ENCODE results near the gene CDH4.

The CDH4 gene

DNA sequence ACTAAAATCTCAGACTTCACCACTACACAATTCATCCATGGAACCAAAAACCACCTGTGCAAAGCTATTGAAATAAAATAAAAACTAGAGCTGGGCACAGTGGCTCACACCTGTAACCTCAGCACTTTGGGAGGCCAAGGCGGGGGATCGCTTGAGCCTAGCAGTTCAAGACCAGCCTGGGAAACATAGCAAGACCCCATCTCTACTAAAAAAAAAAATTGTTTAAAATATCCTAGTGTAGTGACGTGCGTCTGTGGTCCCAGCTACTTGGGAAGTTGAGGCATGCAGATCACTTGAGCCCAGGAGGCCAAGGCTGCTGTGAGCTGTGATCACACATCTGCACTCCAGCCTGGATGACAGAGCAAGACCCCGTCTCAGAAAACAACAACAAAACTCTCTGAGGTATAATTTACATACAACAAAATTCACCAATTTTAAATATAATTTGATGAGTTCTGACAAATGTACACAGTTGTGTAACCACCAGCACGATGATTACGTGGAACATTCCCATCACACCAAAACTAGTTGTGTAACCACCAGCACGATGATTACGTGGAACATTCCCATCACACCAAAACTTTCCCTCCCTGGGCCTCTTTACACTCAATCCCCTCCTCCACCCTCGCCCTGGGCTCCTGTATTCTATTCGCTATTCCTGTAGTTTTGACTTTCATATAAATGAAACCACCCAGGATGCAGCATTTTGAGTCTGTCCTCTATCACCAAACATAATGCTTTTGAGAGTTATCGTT lies 706.1 kb downstream of the CDH4 start:
- H3K27ac Mint-ChIP-seq (ENCODE audit: low read depth) = no peak overlapping the region
- no peaks in the 10 kb centered on the region for H3K9me3 Mint-ChIP-seq
- no peaks in the 10 kb centered on the region for H3K4me1 Mint-ChIP-seq
- DNase-seq (ENCODE audit: low spot score in 2 of 2) (no peak), ATAC-seq (replicated peaks; ENCODE audit: extremely low read depth, poor library complexity, severe bottlenecking) (no peak)
- H3K36me3 Mint-ChIP-seq (ENCODE audit: insufficient read depth) = no peaks in the 10 kb centered on the region
- H3K4me3 Mint-ChIP-seq = no peak overlapping the region
- H3K27me3 Mint-ChIP-seq = peaks cover 13% of the 10 kb centered on the region

DNA sequence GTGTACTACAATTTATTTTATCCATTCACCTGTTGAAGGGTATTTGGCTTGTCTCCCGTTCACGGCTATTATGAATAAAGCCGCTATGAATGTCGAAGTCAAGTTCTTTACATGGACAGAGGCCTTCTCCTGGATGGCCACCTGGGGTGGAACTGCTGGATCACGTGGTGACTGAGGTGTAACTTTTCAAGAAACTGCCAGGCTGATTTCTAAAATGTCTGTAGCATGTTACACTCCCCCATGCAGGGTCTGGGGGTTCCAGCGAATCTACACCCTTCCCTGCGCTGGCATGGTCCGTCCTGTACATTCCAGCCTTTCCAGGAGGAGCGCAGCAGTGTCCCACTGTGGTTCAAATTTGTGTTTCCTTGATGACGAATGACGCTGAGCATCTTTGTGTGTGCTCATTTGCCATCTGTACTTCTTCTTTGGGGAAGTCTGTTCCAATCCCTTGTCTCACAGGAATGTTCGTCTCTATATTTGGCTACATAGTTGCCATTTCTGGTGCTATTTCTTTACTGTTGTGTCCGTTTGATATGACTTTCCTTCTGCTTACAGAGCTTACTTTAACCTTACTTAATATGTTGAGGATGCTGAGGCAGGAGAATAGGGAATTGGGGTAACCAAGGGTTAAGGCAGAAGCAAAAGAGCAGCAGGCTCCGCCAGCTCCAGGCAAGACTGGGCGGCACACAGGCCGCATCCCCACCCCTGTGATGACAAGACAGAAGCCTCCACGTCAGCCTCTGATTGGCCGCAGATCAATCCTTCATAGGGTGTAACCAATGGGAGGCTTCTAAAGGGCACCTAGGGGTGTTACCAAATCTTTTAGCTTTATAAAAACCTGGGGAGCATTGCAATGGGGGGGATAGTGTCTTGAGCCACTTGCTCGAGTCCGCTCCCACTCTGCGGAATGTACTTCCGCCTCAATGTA lies 707.0 kb downstream of the CDH4 start:
- Mint-ChIP-seq H3K27me3 (peaks cover 19% of the 10 kb centered on the region), H3K4me1 (no peaks in the 10 kb centered on the region), H3K9me3 (no peaks in the 10 kb centered on the region), H3K4me3 (no peak overlapping the region), H3K27ac (ENCODE audit: low read depth) (no peak overlapping the region), H3K36me3 (ENCODE audit: insufficient read depth) (no peaks in the 10 kb centered on the region)
- DNase-seq (ENCODE audit: low spot score in 2 of 2) (no peak), ATAC-seq (replicated peaks; ENCODE audit: extremely low read depth, poor library complexity, severe bottlenecking) (no peak)

DNA sequence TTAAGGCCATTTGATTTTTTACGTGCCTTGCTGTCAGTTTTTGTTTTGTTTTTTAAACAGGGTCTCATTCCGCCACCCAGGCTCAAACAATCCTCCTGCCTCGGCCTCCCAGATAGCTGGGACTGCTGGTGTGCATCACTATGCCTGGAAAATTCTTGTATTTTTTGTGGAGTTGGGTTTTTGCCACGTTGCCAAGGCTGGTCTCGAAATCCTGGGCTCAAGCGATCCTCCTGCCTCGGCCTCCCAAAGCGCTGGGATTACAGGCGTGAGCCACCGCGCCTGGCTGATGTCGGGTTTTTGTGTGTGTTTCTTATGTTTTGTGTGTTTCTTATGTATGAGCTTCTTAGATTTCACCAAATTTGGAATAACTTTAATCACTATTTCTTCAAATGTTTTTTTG lies 708.8 kb downstream of the CDH4 start:
- Mint-ChIP-seq H3K36me3 (ENCODE audit: insufficient read depth) (no peaks in the 10 kb centered on the region), H3K27me3 (peaks cover 6% of the 10 kb centered on the region), H3K27ac (ENCODE audit: low read depth) (no peak overlapping the region), H3K4me1 (no peaks in the 10 kb centered on the region), H3K4me3 (no peak overlapping the region), H3K9me3 (no peaks in the 10 kb centered on the region)
- no peak for ATAC-seq (replicated peaks; ENCODE audit: extremely low read depth, poor library complexity, severe bottlenecking)
- DNase-seq (ENCODE audit: low spot score in 2 of 2) = no peak

DNA sequence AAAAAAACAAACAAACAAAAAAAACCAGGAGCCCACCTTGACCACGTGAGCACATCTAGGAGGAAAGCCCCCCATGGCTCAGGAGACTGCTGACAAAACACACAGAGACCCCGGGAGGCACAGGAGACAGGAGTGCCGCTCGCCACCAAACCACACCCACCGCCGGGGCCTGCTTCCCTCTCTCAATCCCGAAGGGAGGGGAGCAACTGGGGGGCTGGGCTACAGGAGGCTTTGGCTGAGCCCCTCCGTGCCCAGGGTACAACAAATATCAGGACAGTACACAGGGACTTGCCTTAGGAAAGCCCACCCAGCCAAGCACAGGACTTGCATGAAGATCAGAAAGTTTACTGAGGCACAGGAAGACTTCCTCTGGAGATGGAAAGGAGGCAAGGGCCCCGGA lies 711.1 kb downstream of the CDH4 start:
- Mint-ChIP-seq H3K27ac (ENCODE audit: low read depth) (no peak overlapping the region), H3K4me1 (peaks cover 4% of the 10 kb centered on the region), H3K36me3 (ENCODE audit: insufficient read depth) (no peaks in the 10 kb centered on the region), H3K9me3 (no peaks in the 10 kb centered on the region), H3K4me3 (no peak overlapping the region), H3K27me3 (peaks cover 13% of the 10 kb centered on the region)
- ATAC-seq (replicated peaks; ENCODE audit: extremely low read depth, poor library complexity, severe bottlenecking) (no peak), DNase-seq (ENCODE audit: low spot score in 2 of 2) (no peak)

DNA sequence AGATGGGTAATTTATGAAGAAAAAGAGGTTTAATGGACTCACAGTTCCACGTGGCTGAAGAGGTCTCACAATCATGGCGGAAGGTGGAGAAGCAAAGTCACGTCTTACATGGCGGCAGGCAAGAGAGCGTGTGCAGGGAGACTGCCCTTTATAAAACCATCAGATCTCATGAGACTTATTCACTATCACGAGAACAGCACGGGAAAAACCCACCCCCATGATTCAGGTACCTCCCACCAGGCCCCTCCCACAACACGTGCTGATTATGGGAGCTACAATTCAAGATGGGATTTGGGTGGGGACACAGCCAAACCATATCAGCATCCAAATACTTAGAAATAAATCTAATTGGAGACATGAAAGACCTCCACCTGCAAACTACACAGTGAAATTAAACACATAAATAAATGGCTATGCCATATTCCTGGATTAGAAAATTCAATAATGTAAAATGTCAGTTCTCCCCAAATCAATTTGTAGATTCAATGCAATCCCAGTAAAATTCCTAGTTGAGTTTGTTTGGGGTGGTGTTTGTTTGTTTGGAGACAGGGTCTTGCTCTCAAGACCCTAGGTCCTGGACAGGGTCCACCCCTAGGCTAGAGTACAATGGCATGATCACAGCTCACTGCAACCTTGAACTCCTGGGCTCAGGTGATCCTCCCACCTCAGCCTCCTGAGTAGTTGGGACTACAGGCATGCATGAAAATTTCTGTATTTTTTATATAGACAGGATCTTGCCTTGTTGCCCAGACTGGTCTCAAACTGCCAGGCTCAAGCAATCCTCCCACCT lies 712.0 kb downstream of the CDH4 start:
- no peak overlapping the region for H3K27ac Mint-ChIP-seq (ENCODE audit: low read depth)
- H3K36me3 Mint-ChIP-seq (ENCODE audit: insufficient read depth) = no peaks in the 10 kb centered on the region
- no peak overlapping the region for H3K4me3 Mint-ChIP-seq
- H3K4me1 Mint-ChIP-seq = peaks cover 7% of the 10 kb centered on the region
- DNase-seq (ENCODE audit: low spot score in 2 of 2) (no peak), ATAC-seq (replicated peaks; ENCODE audit: extremely low read depth, poor library complexity, severe bottlenecking) (no peak)
- no peaks in the 10 kb centered on the region for H3K9me3 Mint-ChIP-seq
- H3K27me3 Mint-ChIP-seq = peaks cover 13% of the 10 kb centered on the region

DNA sequence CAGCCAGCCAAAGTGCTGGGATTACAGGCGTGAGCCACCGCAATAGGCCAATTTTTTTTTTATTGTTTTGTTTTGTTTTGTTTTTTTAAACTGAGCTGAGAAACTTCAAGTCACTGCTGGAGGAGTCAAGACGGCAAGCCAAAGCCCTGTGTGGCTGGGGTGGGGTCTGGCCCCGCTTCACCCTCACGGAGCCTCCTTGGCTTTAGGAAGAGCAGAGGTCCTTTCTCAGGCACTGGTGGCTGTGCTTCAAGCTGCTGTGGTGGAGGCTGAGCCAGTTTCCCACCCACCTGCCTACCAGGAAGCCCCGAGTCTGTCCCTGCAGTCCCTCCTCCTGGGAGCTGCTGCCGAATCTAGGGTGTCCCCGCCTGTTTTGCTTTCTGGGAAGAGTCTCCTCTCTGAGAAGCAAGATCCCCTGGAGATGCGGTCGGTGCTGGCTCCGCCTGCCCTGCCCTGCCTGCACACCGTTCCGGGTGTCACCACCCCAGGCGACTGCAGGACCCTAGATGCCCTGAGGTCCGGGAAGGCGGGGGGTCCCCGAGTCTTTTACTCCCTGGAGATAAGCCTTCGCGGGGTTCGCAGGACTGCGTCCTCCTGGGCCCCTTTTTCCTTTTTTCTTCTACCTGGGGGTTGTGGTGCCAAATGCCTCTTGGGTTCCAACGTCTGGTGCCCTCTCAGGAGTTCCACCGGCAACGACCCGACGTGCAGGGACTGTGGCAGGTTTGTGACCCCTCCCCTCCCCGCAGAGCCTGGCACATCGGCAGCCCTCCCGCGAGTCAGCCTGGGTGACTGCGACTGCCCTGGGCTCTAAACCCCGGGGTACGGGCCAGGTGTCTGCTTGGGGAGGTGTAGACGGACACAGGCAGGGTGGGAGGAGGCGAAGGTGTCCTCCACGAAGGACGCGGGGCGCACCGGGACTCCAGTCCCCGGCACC lies 712.9 kb downstream of the CDH4 start:
- H3K27me3 Mint-ChIP-seq = peaks cover 13% of the 10 kb centered on the region
- no peak for ATAC-seq (replicated peaks; ENCODE audit: extremely low read depth, poor library complexity, severe bottlenecking)
- H3K4me3 Mint-ChIP-seq = no peak overlapping the region
- H3K9me3 Mint-ChIP-seq = no peaks in the 10 kb centered on the region
- no peak overlapping the region for H3K27ac Mint-ChIP-seq (ENCODE audit: low read depth)
- H3K4me1 Mint-ChIP-seq = peaks cover 7% of the 10 kb centered on the region
- no peak for DNase-seq (ENCODE audit: low spot score in 2 of 2)
- no peaks in the 10 kb centered on the region for H3K36me3 Mint-ChIP-seq (ENCODE audit: insufficient read depth)

DNA sequence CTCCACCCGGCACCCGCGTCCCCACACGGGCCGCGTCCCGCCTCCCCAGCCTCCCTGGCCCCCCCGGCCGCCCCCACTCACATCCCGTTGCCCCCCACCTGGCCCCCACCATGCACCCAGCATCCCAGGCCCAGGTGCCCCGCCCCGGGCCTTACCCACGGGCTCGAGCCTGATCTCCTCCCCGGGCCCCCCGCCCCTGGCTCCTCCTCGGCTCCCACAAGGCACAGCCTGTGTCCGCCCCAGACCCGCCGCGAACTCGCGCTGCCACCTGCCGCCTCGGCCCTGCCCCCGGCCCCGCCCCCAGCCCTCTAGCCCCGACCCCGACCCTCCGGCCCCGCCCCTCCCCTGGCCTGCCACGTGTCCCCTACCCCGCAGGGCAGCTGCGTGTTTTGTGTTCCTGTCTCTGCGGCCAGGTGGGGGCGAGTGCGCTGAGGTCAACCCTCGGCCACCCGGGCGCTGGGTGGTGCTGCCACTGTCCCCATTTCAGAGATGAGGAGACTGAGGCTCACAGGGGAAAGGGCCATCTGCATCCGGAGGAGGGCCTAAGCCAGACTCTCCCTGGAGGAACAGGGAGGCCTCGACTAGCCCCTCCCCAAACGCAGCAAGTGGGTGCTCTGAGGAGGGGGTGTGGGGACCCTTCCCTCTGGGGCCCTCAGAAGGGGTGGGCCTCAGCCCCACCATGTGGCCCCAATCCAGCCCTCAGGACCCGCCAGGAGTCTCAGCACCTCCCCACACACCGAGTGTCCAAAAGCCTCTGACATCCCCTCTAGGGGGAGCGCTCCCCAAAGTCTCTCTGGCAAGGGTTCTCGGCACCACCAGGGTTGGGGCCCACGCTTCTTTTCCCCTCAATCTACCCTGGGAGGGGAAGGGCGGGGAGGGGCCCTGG lies 713.8 kb downstream of the CDH4 start:
- Mint-ChIP-seq H3K36me3 (ENCODE audit: insufficient read depth) (no peaks in the 10 kb centered on the region), H3K4me3 (no peak overlapping the region), H3K27me3 (peaks cover 13% of the 10 kb centered on the region), H3K9me3 (no peaks in the 10 kb centered on the region), H3K27ac (ENCODE audit: low read depth) (no peak overlapping the region), H3K4me1 (peaks cover 7% of the 10 kb centered on the region)
- DNase-seq (ENCODE audit: low spot score in 2 of 2) (no peak), ATAC-seq (replicated peaks; ENCODE audit: extremely low read depth, poor library complexity, severe bottlenecking) (no peak)

DNA sequence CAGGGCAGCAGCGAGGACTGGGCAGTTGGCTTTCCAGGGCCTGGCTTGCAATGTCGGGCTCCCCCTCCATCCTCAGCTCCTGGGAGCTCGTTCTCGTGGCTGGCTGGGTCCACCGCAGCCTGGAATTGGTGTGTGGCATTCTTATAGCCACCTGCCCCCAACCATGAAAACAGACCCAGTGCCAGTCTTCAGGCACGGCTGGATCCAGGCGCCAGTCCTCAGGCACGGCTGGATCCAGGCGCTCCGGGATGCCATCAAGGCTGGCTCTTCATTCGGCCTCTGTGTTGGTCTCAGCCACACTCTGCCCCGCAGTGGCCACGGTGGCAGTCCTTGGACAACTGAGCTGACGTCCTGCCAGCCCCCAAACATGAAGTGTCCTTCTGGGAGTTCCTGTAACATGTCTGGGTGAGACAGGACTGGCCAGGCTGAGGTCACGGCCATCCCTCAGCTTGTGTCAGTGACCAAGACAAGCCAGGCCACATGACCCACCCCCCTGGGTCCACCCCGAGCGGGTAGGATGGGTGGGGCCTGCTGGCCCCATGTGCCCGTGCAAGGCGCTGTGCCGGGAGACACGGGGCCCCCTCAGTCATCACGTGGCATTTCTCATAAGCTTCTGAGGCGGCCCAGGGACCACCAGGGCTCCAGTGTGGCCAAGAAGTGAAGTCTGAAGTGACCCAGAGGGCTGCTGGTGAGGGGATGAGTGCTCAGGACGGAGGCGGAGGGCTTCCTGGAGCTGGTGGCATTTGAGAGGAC lies 714.6 kb downstream of the CDH4 start:
- no peaks in the 10 kb centered on the region for H3K9me3 Mint-ChIP-seq
- ATAC-seq (replicated peaks; ENCODE audit: extremely low read depth, poor library complexity, severe bottlenecking) (no peak), DNase-seq (ENCODE audit: low spot score in 2 of 2) (no peak)
- H3K27ac Mint-ChIP-seq (ENCODE audit: low read depth) = no peak overlapping the region
- H3K36me3 Mint-ChIP-seq (ENCODE audit: insufficient read depth) = no peaks in the 10 kb centered on the region
- H3K27me3 Mint-ChIP-seq = peaks cover 13% of the 10 kb centered on the region
- peaks cover 7% of the 10 kb centered on the region for H3K4me1 Mint-ChIP-seq
- no peak overlapping the region for H3K4me3 Mint-ChIP-seq

DNA sequence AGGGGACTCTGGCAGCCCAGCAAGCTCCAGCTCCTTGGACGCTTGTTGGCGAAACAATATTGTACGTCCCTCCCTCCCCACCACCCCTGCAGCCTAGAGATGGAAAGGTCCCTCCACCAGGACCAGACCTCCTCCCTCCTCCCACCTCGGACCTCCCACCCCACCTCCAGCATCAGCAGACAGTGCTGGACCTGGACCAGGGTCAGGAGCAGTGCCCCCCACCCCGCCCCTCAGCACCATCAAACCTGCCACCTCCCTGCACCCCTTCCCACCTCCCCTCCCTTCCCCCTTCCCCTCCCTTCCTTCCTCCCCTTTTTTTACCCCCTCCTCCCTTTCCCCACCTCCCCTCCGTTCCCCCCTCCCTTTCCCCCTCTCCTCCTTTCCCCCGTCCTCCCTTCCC lies 715.2 kb downstream of the CDH4 start:
- ATAC-seq (replicated peaks; ENCODE audit: extremely low read depth, poor library complexity, severe bottlenecking) (no peak), DNase-seq (ENCODE audit: low spot score in 2 of 2) (no peak)
- Mint-ChIP-seq H3K9me3 (no peaks in the 10 kb centered on the region), H3K4me3 (no peak overlapping the region), H3K36me3 (ENCODE audit: insufficient read depth) (no peaks in the 10 kb centered on the region), H3K27ac (ENCODE audit: low read depth) (no peak overlapping the region), H3K27me3 (peaks cover 13% of the 10 kb centered on the region), H3K4me1 (peaks cover 7% of the 10 kb centered on the region)

DNA sequence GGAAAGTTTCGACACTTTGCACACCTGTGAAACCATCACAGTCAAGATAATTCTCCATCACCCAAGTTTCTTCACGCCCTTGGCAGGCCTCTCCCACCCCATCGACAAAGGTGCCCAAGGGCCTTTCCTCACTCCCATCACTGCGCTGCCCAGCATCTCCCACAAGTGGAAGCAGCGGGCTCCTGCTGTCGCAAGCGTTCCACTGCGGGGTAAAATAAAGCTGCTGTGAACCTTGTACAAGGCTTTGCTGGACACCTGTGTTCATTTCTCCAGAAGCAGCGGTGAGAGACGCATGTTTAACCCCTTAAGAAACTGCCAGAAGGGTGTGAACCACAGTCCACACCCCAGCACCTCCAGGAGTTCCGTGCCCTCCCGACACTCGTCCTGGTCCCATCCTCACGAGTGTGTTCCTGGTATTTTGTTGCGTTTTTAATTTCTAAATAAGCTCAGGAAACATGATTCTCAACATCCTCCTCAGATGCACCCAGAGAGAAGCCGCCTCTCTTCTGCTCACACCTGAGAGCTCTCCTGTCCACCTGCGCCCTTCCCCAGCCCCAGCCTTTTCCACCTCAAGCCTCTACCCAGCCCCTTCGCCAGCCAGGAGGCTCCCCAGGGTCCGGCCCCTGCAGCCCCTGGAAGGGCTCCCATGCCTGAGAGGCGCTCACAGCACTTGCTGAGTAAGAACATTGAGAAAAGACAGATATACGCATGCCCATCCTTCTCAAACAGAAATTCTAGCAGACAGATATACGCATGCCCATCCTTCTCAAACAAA lies 716.2 kb downstream of the CDH4 start:
- H3K4me1 Mint-ChIP-seq = peaks cover 7% of the 10 kb centered on the region
- no peaks in the 10 kb centered on the region for H3K36me3 Mint-ChIP-seq (ENCODE audit: insufficient read depth)
- ATAC-seq (replicated peaks; ENCODE audit: extremely low read depth, poor library complexity, severe bottlenecking) (no peak), DNase-seq (ENCODE audit: low spot score in 2 of 2) (no peak)
- H3K9me3 Mint-ChIP-seq = no peaks in the 10 kb centered on the region
- peak overlapping the region; percentile 72 for H3K27ac Mint-ChIP-seq (ENCODE audit: low read depth)
- H3K4me3 Mint-ChIP-seq = peak overlapping the region; percentile 23
- H3K27me3 Mint-ChIP-seq = peaks cover 13% of the 10 kb centered on the region

All from central memory CD8-positive, alpha-beta T cell (primary cell).